Liver (tissue), 9 donors: ENCODE measurements around the gene CBR3. TPM values are rescaled to one million over a fixed set of nuclear protein-coding genes. Genes with fewer than 3 reads are reported as not detected.

Source experiments
- DNase-seq: peaks from one replicate; pipeline ENCODE4 v3.0.0-alpha.2; 2017; ENCODE audit warnings: low spot score
- H3K27ac ChIP-seq, 2 donors: one replicate each; pipeline ENCODE4 v1.7.0; 2013; ENCODE audit warnings: inconsistent platforms in 2 of 2, low read length in 2 of 2, control low read depth in 1 of 2, low read depth in 1 of 2, mild to moderate bottlenecking in 1 of 2
- H3K27me3 ChIP-seq, 4 donors: one replicate each; pipeline versions ENCODE4 v1.6.1 to v1.7.0; 2013; ENCODE audit warnings: low read length in 3 of 4, inconsistent platforms in 1 of 4, mild to moderate bottlenecking in 1 of 4, moderate library complexity in 1 of 4; ENCODE audit not compliant: control insufficient read depth in 4 of 4, insufficient read depth in 4 of 4
- H3K36me3 ChIP-seq, 4 donors: one replicate each; pipeline versions ENCODE4 v1.6.1 to v1.7.0; 2013; ENCODE audit warnings: low read length in 3 of 4, mild to moderate bottlenecking in 3 of 4, low read depth in 1 of 4, moderate library complexity in 1 of 4; ENCODE audit not compliant: control insufficient read depth in 4 of 4, insufficient read depth in 3 of 4
- H3K4me1 ChIP-seq, 4 donors: one replicate each; pipeline versions ENCODE4 v1.6.1 to v1.7.0; 2013; ENCODE audit warnings: low read length in 3 of 4, mild to moderate bottlenecking in 3 of 4, moderate library complexity in 1 of 4; ENCODE audit not compliant: control insufficient read depth in 4 of 4, insufficient read depth in 4 of 4
- H3K4me3 ChIP-seq, 3 donors: one replicate each; pipeline versions ENCODE4 v1.6.1 to v1.7.0; 2013; ENCODE audit warnings: low read length in 3 of 3, control low read depth in 1 of 3, low read depth in 1 of 3, mild to moderate bottlenecking in 1 of 3
- H3K9ac ChIP-seq, 2 donors: one replicate each; pipeline ENCODE4 v1.7.0; 2013; ENCODE audit warnings: low read length in 2 of 2, mild to moderate bottlenecking in 2 of 2, moderate library complexity in 2 of 2, control low read depth in 1 of 2, low read depth in 1 of 2
- H3K9me3 ChIP-seq, 4 donors: one replicate each; pipeline versions ENCODE4 v1.6.1 to v1.7.0; 2013; ENCODE audit warnings: low read length in 3 of 4; ENCODE audit not compliant: control insufficient read depth in 4 of 4
- EGR1 ChIP-seq, 2 donors: IDR thresholded peaks; 2 replicates each; pipeline ENCODE4 v1.6.1; 2016 to 2018; ENCODE audit warnings: antibody characterized with exemption in 2 of 2, low read depth in 2 of 2
- FOXA1 ChIP-seq: IDR thresholded peaks from 2 replicates; pipeline ENCODE4 v1.6.1; 2016; ENCODE audit warnings: antibody characterized with exemption
- HNF4A ChIP-seq, 2 donors: conservative IDR thresholded peaks; 2 replicates each; pipeline ENCODE4 v1.6.1; 2016; ENCODE audit warnings: antibody characterized with exemption in 2 of 2, mild to moderate bottlenecking in 2 of 2
- HNF4G ChIP-seq: IDR thresholded peaks from 2 replicates; pipeline ENCODE4 v1.6.1; 2016; ENCODE audit warnings: antibody characterized with exemption
- JUND ChIP-seq, 2 donors: IDR thresholded peaks; 2 replicates each; pipeline ENCODE4 v1.6.1; 2016; ENCODE audit warnings: antibody characterized with exemption in 2 of 2
- MAX ChIP-seq: IDR thresholded peaks from 2 replicates; pipeline ENCODE4 v1.6.1; 2016; ENCODE audit warnings: antibody characterized with exemption
- NR2F2 ChIP-seq: IDR thresholded peaks from 2 replicates; pipeline ENCODE4 v1.6.1; 2016; ENCODE audit warnings: antibody characterized with exemption
- RAD21 ChIP-seq, 2 donors: IDR thresholded peaks; 2 replicates each; pipeline ENCODE4 v1.6.1; 2016; ENCODE audit warnings: antibody characterized with exemption in 2 of 2, mild to moderate bottlenecking in 2 of 2
- RXRA ChIP-seq, 2 donors: IDR thresholded peaks; 2 replicates each; pipeline ENCODE4 v1.6.1; 2017 to 2018; ENCODE audit warnings: antibody characterized with exemption in 2 of 2, mild to moderate bottlenecking in 1 of 2
- SP1 ChIP-seq: IDR thresholded peaks from 2 replicates; pipeline ENCODE4 v1.6.1; 2018; ENCODE audit warnings: antibody characterized with exemption, mild to moderate bottlenecking
- TAF1 ChIP-seq: conservative IDR thresholded peaks from 2 replicates; pipeline ENCODE4 v1.6.1; 2016; ENCODE audit warnings: antibody characterized with exemption, mild to moderate bottlenecking
- YY1 ChIP-seq: IDR thresholded peaks from 2 replicates; pipeline ENCODE4 v1.6.1; 2016; ENCODE audit warnings: antibody characterized with exemption, mild to moderate bottlenecking
- ZBTB33 ChIP-seq: IDR thresholded peaks from 2 replicates; pipeline ENCODE4 v1.6.1; 2016; ENCODE audit warnings: antibody characterized with exemption
- WGBS: extraction: QIAGEN DNeasy Blood & Tissue Kit; methylation state at CpG from one replicate; pipeline ENCODE4 v1.1.7; 2013; 5-methylcytosine and 5-hydroxymethylcytosine counted together
- polyA plus RNA-seq, 2 donors: library from polyadenylated mRNA; stranded (reverse) in 1 of 2; unstranded in 1 of 2; fragments of 200-250 nt in 1 of 2; fragments of >200 nt in 1 of 2; fragmentation: Nextera tagmentation in 1 of 2; extraction: Ambion mirVana in 1 of 2; gene quantifications; one replicate each; pipeline versions ENCODE4 v1.2.1 to v1.2.3, GENCODE V29; 2013 to 2015
- total RNA-seq, 2 donors: library from RNA; depleted of rRNA; stranded (reverse); fragments of >200 nt; gene quantifications; one replicate each; pipeline ENCODE4 v1.2.3, GENCODE V29; 2014
- TF ChIP-seq, protein P1 (sequence below): fragments of 150-350 bp; IDR thresholded peaks from 2 replicates; pipeline ENCODE4 v1.5.1; 2017; ENCODE audit warnings: improper control_type of control experiment, low read depth, low read length; ENCODE audit not compliant: missing input control
- TF ChIP-seq, protein P2 (sequence below): IDR thresholded peaks from 2 replicates; pipeline ENCODE4 v1.6.1; 2016; ENCODE audit warnings: antibody characterized with exemption, mild to moderate bottlenecking
- TF ChIP-seq, protein P3 (sequence below): IDR thresholded peaks from 2 replicates; pipeline ENCODE4 v1.6.1; 2016; ENCODE audit warnings: antibody characterized with exemption
- donor health status: healthy.
- donor health status: healthy.
- donor health status: healthy.
- donor health status: healthy.
- donor health status: healthy.

Gene CBR3
- total and polyA plus RNA-seq, 4 donors, result 0.31 to 0.70 (median 0.47) TPM

DNA sequence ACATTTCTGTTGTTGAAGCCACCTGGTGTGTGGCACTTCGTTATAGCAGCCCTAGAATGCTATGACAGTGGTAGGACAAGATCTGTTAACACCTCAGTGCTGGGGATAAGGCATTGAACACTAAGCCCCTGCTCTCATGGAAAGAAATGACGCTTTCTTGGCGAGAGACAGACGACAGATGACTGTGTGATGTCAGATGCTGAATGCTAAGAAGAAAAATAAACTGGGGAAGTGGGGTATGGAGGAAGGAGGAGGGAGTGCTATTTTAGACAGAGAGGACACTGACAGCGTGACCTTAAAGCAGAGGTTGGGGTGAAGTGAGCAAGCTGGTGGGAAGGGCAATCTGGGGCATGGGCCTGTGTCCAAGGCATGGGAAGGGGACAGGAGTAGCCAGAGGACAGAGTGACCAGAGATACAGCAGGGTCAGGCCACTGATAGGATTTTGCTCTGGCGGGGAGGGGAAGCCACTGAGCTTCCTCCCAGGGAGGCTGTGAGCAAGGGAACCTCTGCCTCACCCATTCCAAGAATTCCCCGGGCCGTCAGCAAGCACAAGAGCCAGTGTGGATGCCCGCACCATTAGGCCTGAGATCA is 37.0 kb downstream of the CBR3 start:
- peaks cover 0 to 2% (median 0%) of the 10 kb centered on the region in 4 donors for H3K36me3 ChIP-seq
- H3K4me3 ChIP-seq, result no peak overlapping the region
- WGBS, result 75% methylated on average over 9 of the region's 9 CpGs
- no peaks in the 10 kb centered on the region for H3K9me3 ChIP-seq
- no peak overlapping the region for H3K9ac ChIP-seq
- peaks cover 0 to 8% (median 0%) of the 10 kb centered on the region in 4 donors for H3K4me1 ChIP-seq
- H3K27ac ChIP-seq, result no peak overlapping the region
- no peaks in the 10 kb centered on the region for H3K27me3 ChIP-seq
- TF ChIP-seq MAX (no peak), NR2F2 (peak; percentile 94), RXRA (IDR thresholded peaks at IDR 0.05) (peak; percentile 51 to 74), RAD21 (IDR thresholded peaks at IDR 0.05) (no peak), HNF4A (conservative IDR thresholded peaks at IDR 0.05) (no peak), FOXA1 (no peak), TAF1 (no peak), EGR1 (IDR thresholded peaks at IDR 0.05; ENCODE audit: low read depth in 2 of 2) (no peak), SP1 (peak; percentile 38)
- TF ChIP-seq, protein P1, sequence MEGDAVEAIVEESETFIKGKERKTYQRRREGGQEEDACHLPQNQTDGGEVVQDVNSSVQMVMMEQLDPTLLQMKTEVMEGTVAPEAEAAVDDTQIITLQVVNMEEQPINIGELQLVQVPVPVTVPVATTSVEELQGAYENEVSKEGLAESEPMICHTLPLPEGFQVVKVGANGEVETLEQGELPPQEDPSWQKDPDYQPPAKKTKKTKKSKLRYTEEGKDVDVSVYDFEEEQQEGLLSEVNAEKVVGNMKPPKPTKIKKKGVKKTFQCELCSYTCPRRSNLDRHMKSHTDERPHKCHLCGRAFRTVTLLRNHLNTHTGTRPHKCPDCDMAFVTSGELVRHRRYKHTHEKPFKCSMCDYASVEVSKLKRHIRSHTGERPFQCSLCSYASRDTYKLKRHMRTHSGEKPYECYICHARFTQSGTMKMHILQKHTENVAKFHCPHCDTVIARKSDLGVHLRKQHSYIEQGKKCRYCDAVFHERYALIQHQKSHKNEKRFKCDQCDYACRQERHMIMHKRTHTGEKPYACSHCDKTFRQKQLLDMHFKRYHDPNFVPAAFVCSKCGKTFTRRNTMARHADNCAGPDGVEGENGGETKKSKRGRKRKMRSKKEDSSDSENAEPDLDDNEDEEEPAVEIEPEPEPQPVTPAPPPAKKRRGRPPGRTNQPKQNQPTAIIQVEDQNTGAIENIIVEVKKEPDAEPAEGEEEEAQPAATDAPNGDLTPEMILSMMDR, result no peak
- TF ChIP-seq, protein P2, sequence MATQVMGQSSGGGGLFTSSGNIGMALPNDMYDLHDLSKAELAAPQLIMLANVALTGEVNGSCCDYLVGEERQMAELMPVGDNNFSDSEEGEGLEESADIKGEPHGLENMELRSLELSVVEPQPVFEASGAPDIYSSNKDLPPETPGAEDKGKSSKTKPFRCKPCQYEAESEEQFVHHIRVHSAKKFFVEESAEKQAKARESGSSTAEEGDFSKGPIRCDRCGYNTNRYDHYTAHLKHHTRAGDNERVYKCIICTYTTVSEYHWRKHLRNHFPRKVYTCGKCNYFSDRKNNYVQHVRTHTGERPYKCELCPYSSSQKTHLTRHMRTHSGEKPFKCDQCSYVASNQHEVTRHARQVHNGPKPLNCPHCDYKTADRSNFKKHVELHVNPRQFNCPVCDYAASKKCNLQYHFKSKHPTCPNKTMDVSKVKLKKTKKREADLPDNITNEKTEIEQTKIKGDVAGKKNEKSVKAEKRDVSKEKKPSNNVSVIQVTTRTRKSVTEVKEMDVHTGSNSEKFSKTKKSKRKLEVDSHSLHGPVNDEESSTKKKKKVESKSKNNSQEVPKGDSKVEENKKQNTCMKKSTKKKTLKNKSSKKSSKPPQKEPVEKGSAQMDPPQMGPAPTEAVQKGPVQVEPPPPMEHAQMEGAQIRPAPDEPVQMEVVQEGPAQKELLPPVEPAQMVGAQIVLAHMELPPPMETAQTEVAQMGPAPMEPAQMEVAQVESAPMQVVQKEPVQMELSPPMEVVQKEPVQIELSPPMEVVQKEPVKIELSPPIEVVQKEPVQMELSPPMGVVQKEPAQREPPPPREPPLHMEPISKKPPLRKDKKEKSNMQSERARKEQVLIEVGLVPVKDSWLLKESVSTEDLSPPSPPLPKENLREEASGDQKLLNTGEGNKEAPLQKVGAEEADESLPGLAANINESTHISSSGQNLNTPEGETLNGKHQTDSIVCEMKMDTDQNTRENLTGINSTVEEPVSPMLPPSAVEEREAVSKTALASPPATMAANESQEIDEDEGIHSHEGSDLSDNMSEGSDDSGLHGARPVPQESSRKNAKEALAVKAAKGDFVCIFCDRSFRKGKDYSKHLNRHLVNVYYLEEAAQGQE, result no peak
- TF ChIP-seq, protein P3, sequence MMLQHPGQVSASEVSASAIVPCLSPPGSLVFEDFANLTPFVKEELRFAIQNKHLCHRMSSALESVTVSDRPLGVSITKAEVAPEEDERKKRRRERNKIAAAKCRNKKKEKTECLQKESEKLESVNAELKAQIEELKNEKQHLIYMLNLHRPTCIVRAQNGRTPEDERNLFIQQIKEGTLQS, result no peak
- no peak for DNase-seq

- no peaks in the 10 kb centered on the region for H3K27me3 ChIP-seq
- WGBS, result over 99% methylated on average over 6 of the region's 6 CpGs
- peaks cover 0 to 8% (median 0%) of the 10 kb centered on the region in 4 donors for H3K4me1 ChIP-seq
- TF ChIP-seq, protein P1, result no peak
- TF ChIP-seq NR2F2 (no peak), HNF4G (no peak), EGR1 (IDR thresholded peaks at IDR 0.05; ENCODE audit: low read depth in 2 of 2) (no peak), MAX (no peak), JUND (IDR thresholded peaks at IDR 0.05) (no peak), HNF4A (conservative IDR thresholded peaks at IDR 0.05) (no peak), ZBTB33 (no peak), YY1 (no peak), TAF1 (no peak)
- TF ChIP-seq, protein P2, result no peak
- TF ChIP-seq, protein P3, result no peak
These were observed 39.9 kb downstream of the CBR3 start for GRCh38 chr21:36174780-36175179.

More at GRCh38 chr21:36174780-36175179, 39.9 kb downstream of the CBR3 start:
- DNase-seq, result no peak
- Histone ChIP-seq H3K9me3 (no peaks in the 10 kb centered on the region), H3K9ac (no peak overlapping the region), H3K27ac (no peak overlapping the region), H3K4me3 (no peak overlapping the region), H3K36me3 (no peaks in the 10 kb centered on the region)
